GM19025 (cell line): ENCODE data around the gene PKMYT1.
"Not testable (repeated sequence)": the region's sequence is repeated elsewhere in the genome, so short reads cannot be mapped to it uniquely, and the experiment has no call there.

ENCODE experiments used
- ATAC-seq: cut with Tn5 transposase; IDR thresholded peaks from one replicate; pipeline ENCODE4 v1.9.1; 2021; ENCODE audit warnings: mild to moderate bottlenecking, low read depth, moderate library complexity; ENCODE audit not compliant: unreplicated experiment

The PKMYT1 gene

GRCh38 chr16:2963723-2964474 is 16.3 kb downstream of the PKMYT1 start, which contains the start of gene KREMEN2:
Gene KREMEN2 (plus strand): TSS chr16:2964275. CDS start chr16:2964521, 246 bp downstream.
- no peak for ATAC-seq

- ATAC-seq = no peak
Measured at GRCh38 chr16:2963074-2963722, 17.0 kb downstream of the PKMYT1 start.

GRCh38 chr16:2962334-2963073 is 17.7 kb downstream of the PKMYT1 start:
- no peak for ATAC-seq

DNA sequence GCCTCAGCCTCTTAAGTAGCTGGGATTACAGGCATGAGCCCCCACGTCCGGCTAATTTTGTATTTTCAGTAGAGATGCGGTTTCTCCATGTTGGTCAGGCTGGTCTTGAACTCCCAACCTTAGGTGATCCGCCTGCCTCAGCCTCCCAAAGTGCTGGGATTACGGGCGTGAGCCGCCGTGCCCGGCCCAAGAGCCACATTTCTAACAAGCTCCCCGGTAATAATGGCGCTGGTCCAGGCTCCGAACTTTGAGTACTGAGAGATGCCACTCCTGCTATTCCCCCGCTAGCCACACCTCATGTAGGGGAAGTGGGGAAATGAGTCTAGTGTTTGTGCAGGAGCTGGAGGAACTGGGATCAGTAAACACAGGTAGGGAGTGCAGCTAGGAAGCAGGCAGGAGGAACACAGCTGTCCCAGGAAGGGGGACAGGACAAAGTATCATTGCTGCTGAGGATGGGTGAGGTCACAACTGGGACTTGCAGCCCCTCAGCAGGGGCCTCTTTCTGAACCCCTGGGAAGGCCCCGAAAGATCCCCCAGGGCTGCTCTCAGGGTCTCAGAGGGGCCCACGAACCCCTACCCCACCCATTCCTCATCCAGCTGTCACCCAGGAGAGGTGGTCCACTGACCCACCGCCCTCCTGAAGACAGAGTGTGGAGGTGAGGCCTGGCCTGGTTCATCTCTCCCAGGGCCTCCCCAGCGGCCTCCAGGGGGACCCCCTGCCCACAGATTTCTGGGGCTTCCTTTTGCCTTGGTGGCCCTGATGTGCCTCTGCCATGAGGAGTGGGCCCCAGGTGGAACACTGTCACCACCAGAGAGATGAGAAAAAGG is 19.8 kb downstream of the PKMYT1 start:
- no peak for ATAC-seq

- no peak for ATAC-seq
Measured at GRCh38 chr16:2959206-2959605, 21.0 kb downstream of the PKMYT1 start.

DNA sequence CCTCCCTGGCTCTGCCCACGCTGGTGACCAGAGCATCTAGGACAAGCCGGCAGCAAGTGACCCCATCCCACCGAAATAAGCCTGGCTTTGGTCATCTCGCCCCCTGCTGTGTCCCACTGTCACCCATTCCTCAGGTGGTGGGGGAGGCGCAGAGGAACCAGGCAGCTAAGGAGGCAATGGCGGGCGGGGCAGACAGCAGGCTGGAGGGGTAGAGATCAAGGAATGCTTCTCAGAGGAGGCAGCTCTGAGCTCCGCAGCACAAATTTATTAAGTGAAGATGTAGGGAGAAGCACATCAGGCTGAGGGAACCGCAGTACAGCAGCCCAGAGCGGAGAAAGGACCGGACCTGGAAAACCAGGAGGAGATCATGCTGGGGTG is 23.7 kb downstream of the PKMYT1 start:
- ATAC-seq = no peak

GRCh38 chr16:2955779-2956578 is 24.3 kb downstream of the PKMYT1 start:
- ATAC-seq = no peak

GRCh38 chr16:2955438-2955778 is 24.8 kb downstream of the PKMYT1 start:
- no peak for ATAC-seq

DNA sequence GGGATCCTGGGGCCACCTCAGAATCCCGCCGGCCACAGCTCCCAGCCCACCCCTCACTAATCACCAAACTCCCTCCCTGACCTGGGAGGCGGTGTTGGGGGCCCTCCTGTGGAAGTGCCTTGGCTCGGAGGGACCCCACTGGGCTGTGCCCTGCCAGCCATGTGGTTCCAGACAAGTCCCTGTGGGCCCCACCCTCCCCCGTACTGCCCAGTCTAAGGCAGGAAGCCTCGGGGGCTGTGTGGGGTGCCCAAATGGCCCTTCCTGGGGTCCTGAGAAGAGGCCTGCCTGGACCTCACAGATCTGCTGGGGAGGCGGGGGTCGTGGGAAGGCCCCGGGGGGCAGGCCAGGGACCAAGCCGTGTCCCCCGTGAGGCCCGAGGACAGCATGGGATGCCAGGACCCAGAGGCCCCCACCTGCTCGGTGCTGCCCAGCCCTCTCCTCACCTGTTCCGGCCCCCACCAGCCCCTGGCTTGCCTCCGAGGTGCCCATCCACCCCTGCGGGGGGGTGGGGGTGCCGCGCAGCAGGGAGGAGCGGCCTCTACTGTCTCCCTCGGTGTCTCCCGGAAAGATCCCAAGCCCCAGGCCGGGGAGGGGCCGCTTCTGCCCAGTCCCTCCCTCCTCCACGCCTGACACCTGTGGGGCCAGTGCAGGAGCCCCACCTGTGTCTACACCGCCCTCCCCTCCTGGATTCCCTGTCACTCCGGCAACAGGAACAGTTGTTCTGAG is 25.4 kb downstream of the PKMYT1 start:
- no peak for ATAC-seq

- ATAC-seq = no peak
Measured at GRCh38 chr16:2953706-2954627, 26.3 kb downstream of the PKMYT1 start.

- ATAC-seq = no peak
Measured at GRCh38 chr16:2952679-2953078, 27.6 kb downstream of the PKMYT1 start.

DNA sequence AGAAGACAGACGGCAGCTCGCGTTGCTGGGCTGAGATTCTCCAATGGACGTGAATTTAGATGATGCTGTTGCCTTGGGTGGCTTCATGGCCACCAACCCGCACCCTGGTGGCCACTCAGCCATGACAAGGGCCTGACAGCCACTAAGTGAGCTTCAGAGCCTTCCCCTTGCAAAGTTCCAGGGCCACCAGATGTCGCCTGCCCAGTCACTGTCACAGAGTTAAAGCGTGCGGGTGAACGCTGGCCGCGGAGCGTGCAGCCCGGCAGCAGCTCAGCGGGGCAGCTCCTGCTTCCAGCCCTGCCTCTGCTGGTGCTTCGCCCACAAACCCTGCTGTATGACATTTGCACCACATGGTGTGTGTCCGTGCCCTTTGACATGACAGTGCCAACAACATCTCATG is 29.5 kb downstream of the PKMYT1 start:
- ATAC-seq = no peak

GRCh38 chr16:2950353-2950724 is 29.9 kb downstream of the PKMYT1 start:
- no peak for ATAC-seq

GRCh38 chr16:2949705-2950352 is 30.4 kb downstream of the PKMYT1 start:
- no peak for ATAC-seq

DNA sequence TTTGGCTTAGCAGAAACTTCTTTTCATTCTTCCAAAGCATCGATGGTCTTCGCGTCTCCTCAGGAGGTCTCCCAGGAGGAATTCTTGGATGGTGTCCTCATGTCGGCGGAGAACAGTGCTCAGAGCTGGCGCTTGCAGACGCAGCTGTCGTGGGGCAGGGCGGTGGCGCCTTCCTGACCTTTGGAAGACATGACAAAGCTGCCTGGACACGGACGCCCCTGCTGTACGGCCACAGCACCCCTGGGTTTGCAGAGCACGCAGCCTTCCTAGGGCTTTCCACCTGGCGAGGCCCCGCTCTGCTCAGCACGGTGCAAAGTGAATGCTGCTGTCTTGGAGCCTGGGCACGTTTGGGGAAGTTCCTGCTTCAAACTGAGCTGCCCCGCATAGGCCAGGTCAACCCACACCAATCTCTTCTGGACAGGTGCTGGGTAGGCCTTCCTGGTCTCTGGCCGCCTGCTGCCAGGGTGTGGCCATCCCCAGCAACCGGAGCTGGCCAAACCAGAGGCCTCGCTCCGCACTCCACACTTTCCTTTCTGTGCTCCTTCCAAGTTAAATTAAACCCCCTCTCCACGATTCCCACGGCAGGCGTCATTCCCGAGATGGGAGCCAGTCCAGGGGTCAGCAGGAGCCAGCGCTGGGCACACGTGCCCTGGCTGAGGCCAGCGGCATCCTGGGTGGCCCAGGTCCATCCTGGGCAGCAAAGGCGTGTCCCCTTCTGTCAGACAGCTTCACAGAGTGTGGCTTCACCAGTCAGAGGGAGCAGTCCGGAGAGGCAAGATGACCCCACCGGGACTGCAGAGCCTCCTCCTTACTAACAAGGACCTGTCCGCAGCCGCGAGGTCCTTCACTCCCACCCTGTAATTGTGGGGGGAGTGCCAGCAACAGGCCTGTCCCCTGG is 31.2 kb downstream of the PKMYT1 start:
- no peak for ATAC-seq

GRCh38 chr16:2946649-2947048 is 33.6 kb downstream of the PKMYT1 start:
- ATAC-seq = no peak

- not testable (repeated sequence) for ATAC-seq
Measured at GRCh38 chr16:2943716-2944115, 36.5 kb downstream of the PKMYT1 start.
